T-helper 2 cell treated with Interferon-gamma antibody and Interleukin-4, amounts not matched to agents 100 ng/mL and 5 ng/mL, for 36 hours (primary cell): ENCODE results near the gene SYK. TPM values are rescaled to one million over a fixed set of nuclear protein-coding genes. Genes with fewer than 3 reads are reported as not detected.
"Not testable (repeated sequence)": the region's sequence is repeated elsewhere in the genome, so short reads cannot be mapped to it uniquely, and the experiment has no call there.

ENCODE experiments used
- intact Hi-C: fragments of 100-400 bp; cut with micrococcal nuclease; formaldehyde crosslinking; loops from one replicate; pipeline ENCODE4 v1.15.1; 2023
- total RNA-seq: library from RNA; stranded (reverse); gene quantifications from 2 replicates; pipeline ENCODE4 v1.2.3, GENCODE V29; 2022

SYK gene
- total RNA-seq, 1 donor from 2014 or later, result 0.45 TPM

GRCh38 chr9:90874194-90874593 is 72.6 kb downstream of the SYK start:
- intact Hi-C loops, result loop anchor here (10.0 kb wide), 1 partner anchor 1269 kb away; the partner anchor contains the start of gene GADD45G

DNA sequence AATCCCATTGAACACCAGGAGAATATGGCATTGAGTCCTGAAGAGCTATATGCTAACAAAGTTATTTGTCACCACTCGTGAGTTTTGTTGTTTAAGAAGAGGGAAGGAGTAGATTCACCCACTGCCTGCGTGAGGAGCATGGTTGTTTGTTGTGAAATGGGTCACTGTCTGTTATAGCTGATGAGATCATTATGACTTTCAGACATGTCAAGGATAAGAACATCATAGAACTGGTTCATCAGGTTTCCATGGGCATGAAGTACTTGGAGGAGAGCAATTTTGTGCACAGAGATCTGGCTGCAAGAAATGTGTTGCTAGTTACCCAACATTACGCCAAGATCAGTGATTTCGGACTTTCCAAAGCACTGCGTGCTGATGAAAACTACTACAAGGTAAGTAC is 76.9 kb downstream of the SYK start:
- intact Hi-C loops, result loop anchor here (10.0 kb wide), 1 partner anchor 1274 kb away; the partner anchor contains the start of gene GADD45G

- intact Hi-C loops, result no loop called here
These were observed 78.4 kb downstream of the SYK start for GRCh38 chr9:90880066-90880465.

- intact Hi-C loops, result no loop called here
These were observed 79.0 kb downstream of the SYK start for GRCh38 chr9:90880669-90881068.

GRCh38 chr9:90881648-90882047 is 80.0 kb downstream of the SYK start:
- intact Hi-C loops, result no loop called here

GRCh38 chr9:90882991-90883600 is 81.5 kb downstream of the SYK start:
- intact Hi-C loops, result no loop called here

GRCh38 chr9:90883661-90884060 is 82.0 kb downstream of the SYK start:
- intact Hi-C loops, result no loop called here

DNA sequence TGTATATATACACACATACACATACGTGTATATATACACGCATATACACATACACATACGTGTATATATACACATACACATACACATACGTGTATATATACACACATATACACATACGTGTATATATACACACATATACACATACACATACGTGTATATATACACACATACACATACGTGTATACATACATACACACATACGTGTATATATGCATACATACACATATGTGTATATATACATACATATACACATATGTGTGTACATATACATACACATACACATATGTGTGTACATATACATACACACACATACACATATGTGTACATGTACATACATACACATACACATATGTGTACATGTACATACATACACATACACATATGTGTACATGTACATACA is 82.6 kb downstream of the SYK start:
- intact Hi-C loops, result no loop called here

DNA sequence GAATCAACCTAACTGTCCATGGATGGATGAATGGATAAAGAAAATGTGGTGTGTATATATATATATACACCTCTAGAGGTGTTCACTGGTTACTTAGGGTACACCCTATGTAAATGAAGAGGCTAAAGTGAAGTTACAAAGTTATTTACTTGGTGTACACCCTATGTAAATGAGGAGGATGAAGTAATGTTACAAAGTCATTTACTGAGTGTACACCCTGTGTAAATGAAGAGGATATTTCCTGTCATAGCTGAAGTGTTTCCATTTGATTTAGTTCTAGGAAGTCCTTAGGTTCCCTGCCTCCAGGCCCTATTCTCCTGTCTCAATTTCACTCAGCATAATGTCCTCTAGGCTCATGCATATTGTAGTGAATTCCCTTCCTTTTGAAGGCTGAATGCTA is 85.2 kb downstream of the SYK start:
- intact Hi-C loops, result not testable (repeated sequence)

DNA sequence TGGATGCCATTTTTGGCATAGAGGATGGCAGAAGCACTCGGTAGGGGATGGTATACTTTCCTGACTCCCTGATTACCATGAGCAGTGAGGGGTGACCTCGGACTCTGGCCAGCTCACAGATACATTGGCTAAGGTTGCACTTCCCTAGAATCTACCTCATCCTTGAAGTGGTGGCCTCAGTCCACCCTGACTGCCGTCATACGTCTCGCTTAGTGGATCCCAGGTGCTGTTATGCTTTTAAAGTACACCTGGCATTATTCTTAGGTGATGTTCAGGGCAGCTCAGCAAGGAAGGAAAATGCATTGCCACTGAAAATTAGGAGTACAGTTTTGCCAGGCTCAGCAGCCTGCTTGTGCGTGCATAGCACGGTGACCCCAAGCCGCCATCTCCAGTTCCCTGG is 87.3 kb downstream of the SYK start:
- intact Hi-C loops, result no loop called here

GRCh38 chr9:90890146-90890810 is 88.7 kb downstream of the SYK start:
- intact Hi-C loops, result no loop called here

DNA sequence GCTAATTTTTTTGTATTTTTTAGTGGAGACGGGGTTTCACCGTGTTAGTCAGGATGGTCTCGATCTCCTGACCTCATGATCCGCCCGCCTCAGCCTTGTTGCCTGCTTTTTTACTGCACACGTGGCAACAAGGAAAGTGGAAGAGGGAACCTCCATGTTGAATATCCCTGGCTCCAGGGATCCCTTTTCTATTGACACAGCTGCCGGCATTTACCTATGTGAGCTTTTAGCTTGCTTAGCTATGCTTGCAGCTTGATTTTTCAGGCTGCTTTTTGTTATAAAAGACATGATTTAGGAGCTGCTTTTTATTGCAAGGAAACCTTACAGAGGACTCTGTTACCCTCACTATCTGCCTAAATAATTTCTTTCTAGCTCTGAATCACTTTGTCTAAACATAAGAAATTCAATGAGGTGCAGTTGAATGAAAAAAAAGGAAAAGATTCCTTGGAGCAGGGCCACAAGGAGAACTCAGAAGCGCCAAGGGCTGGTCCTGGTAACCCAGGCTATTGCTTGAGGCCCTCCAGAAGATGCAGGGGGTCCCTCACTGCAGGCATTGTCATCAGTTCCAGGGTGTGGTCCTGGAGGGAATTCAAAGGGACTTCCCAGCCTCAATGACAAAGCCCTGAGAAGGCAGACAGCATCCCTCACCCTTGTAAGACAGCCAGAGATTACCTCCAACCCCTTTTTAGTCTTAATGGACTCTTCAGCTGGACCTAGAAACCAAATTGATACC is 89.9 kb downstream of the SYK start:
- intact Hi-C loops, result no loop called here

- intact Hi-C loops, result no loop called here
These were observed 91.3 kb downstream of the SYK start for GRCh38 chr9:90892918-90893317.

DNA sequence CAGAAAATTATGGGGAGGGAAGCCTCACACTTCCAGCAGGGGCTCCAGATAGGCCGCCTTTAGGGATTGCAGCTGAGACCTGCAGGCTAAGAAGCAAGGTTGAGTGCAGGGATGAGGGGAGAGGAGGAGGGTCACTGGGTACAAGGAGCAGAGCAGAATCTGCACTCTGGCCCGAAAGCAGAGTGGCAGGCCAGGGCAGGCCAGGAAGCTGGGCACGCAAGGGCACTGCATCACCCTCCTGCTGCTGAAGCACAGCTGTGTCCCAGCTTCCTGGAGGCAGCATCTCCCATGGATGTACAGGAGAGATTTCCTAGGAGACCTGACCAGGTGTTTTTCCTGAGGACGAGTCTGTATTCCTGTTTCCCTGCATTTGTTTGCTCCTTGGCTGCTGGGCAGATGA is 92.1 kb downstream of the SYK start:
- intact Hi-C loops, result no loop called here

DNA sequence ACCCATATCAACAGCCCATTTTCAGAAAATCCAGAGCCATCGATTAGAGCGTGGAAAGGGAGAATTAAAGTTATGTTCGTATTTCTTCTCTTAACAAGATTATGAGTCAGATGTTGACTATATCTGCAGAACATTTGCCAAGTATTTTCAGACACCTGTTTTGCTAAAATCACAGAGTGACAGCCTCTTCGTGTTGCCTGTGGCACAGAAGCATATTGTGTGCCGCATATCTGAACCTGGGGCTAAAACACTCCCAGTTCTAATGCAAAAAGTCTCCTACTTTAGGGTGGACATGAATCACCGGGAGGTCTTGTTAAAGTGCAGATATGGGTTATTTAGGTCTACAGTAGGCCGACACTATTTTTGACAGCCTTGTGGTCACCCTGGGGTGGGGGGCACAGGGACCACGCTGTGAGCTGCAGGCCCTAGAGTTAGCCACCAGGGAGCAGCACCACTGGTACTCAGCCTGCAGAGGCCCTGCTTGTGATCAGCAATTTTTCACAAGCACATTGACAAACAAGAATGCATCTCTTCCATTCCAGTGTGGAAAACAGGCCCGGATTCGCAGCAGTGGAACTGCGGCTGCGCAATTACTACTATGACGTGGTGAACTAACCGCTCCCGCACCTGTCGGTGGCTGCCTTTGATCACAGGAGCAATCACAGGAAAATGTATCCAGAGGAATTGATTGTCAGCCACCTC is 93.5 kb downstream of the SYK start:
- intact Hi-C loops, result no loop called here

DNA sequence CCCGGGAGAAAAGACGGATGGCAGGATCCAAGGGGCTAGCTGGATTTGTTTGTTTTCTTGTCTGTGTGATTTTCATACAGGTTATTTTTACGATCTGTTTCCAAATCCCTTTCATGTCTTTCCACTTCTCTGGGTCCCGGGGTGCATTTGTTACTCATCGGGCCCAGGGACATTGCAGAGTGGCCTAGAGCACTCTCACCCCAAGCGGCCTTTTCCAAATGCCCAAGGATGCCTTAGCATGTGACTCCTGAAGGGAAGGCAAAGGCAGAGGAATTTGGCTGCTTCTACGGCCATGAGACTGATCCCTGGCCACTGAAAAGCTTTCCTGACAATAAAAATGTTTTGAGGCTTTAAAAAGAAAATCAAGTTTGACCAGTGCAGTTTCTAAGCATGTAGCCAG is 94.2 kb downstream of the SYK start:
- intact Hi-C loops, result no loop called here

- intact Hi-C loops, result no loop called here
These were observed 94.6 kb downstream of the SYK start for GRCh38 chr9:90896231-90896630.

DNA sequence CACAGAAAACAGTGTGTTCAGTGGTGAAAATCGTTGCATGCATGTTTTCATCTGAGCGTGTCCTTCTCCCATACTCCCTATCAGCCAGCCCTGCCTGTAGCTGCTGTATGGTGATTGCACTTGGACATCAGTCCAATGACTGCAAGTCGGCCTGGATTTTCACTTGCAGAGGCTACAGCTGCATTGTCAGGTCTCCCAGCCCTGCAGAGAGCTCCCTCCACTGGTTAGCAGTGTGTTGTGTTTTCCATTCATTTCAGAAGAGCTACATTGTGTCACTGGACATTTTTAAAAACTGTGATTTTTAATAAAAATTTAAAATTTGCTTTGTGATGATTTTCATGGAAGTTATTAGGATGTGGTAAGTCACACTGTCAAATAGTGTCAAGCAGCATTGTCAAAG is 96.6 kb downstream of the SYK start:
- intact Hi-C loops, result no loop called here

GRCh38 chr9:90899287-90899686 is 97.7 kb downstream of the SYK start:
- intact Hi-C loops, result no loop called here

GRCh38 chr9:90900130-90900529 is 98.5 kb downstream of the SYK start:
- intact Hi-C loops, result no loop called here

GRCh38 chr9:90901933-90902332 is 100.3 kb downstream of the SYK start:
- intact Hi-C loops, result no loop called here
